NT2/D1 (cell line): Measurements from ENCODE around the gene LAMB1.

Experiments
- SUZ12 ChIP-seq: IDR thresholded peaks from 2 replicates; pipeline ENCODE4 v1.6.1; 2011; ENCODE audit not compliant: insufficient read length, insufficient read depth; ENCODE audit errors: extremely low read depth
- YY1 ChIP-seq: IDR thresholded peaks from 2 replicates; pipeline ENCODE4 v1.6.1; 2011; ENCODE audit not compliant: insufficient read length, insufficient read depth
- ZNF274 ChIP-seq: IDR thresholded peaks from 2 replicates; pipeline ENCODE4 v1.6.1; 2011; ENCODE audit warnings: mild to moderate bottlenecking, low read depth, low read length

GRCh38 chr7:107898997-107899594 is 103.9 kb downstream of the LAMB1 start:
- TF ChIP-seq SUZ12 (no peak), YY1 (no peak), ZNF274 (no peak)
